GM04504 (cell line): Measurements from ENCODE around the gene TBKBP1.

ENCODE experiments used
- DNase-seq: peaks from one replicate; pipeline ENCODE4 v3.0.0-alpha.2; 2012; ENCODE audit warnings: low read depth

TBKBP1 gene

DNA sequence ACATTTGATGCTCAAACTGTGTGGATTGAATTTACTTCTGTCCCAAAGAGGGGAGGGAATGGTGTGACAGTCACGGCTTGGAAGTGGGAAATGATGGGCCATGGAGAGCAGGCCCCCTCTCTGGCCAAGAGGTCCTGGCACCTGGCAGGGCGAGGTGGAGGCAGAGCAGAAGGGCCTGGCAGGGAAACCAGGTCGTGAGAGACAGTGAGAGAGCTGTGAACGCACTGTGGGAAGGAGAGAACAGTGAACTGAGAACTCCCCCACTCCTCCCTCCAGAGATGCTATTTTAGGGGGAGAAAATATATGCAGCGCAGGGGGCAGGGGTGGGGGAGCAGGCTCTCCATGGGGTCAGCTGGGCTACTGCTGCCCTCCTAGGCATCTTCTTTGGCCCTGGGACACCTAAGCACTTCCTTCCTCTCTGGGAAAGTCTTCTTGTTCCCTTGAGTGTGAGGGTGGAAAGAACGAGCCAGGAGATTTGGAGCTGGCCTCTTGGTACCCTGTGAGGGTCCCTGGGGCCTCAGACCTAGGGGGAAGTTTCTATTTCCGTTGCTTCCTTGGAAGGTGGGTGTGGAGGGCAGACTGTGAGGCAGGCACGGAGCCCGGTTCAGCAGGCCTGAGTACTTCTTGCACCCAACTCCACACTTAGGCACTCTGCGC lies 21.8 kb downstream of the TBKBP1 start:
- no peak for DNase-seq

DNA sequence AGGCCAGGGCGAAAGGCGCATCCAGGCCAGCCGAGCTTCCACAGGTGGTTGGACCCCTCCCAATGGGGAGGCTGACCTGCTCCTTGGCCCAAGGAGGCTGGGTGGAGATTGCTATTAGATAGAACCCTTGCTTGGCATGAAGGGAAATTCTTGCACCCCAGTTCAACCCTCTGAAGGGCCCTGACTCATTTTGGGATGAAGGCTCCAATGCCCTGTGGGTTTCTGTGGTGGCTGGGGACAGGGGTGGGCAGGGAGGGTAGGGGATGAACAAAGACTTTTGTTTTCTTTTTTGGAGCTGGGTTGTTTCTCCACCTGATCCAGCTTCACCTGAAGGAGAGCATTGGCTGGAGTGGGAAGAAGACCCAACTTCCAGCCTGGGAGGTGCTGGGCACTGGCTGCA lies 22.4 kb downstream of the TBKBP1 start:
- DNase-seq, result no peak

DNA sequence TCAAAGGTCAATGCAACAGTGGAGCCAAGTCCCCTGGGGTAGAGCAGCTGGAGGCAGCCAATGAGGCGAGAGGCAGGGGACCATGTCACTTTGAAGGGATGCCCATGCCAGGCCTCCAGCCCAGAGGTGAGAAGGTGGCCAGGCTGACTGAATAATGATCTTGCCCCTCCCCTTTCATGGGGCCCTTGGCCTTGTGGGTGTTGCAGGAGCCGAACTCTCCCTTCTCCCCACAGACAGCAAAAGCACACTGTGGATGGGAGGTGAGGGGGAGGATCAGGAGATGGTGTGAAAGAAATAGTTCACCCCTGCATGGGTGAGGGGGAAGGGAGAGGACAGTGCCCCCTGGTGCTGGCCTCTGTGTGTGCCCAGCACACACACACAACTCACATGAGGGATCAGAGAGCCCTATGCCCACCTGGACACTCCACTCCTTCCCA lies 23.3 kb downstream of the TBKBP1 start:
- no peak for DNase-seq

DNA sequence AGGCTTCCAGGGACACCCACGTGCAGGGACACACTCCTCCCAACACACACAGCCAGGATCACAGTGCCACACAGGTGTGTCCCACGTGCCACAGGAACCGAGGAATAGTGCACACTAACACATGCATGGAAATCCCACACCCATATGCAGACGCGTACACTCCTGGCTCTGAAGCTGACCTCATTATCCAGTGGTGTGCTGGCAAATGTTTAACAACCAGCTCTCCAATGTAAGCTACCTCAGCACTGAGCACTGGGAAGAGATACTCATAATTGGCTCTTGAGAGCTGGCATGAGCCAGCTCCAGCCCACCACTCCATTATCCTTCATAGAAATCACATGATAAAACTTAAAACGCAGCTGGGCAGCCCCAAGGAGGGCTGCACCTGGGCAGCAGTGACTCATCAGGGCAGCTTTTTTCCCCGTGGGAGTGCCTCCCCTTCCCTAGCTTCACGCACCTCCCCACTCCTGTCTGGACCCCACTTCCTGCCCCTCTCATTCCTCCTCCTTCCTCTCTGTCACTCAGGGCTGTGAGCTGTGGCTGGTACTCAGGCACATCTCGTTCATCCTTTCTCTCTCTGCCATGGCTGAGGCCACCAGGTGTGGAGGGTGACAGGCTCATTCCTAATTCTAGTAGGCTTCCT lies 24.1 kb downstream of the TBKBP1 start:
- DNase-seq, result no peak

DNA sequence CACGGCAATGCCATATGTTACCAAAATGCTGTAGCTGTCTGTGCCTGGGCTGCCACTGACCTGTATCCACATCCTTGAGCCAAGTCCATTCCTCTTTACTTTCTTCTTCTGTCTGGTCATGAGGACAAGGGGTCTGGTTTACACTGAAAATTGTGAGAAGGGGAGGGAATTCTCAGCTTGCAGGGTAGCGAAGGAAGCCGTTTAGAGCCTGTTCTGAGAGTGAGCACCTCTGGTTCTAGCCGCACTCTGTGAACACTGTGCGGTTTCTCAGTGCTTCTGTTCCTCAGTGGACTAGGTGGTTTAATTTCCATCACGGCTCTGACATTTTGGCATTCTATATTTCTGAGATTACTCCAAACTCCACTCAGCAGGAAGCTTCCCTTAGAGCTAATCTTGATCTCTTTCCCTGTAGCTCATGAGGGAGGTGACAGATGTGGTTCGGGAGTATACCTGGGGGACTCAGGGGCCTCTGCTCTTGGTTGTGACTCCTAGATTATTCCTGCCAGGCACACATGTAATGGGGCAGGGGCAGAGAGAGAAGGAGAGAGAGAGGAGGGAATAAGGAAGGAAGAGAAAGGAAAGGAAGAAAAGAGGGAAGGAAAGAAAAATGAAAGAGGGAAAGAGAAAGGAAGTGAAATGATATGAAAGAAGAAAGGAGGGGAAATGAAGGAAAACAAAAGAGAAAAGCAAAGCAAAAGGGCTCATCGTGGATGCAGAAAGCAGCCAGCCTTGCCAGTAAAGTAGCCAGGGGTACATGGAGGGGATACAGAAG lies 24.9 kb downstream of the TBKBP1 start:
- DNase-seq, result no peak

DNA sequence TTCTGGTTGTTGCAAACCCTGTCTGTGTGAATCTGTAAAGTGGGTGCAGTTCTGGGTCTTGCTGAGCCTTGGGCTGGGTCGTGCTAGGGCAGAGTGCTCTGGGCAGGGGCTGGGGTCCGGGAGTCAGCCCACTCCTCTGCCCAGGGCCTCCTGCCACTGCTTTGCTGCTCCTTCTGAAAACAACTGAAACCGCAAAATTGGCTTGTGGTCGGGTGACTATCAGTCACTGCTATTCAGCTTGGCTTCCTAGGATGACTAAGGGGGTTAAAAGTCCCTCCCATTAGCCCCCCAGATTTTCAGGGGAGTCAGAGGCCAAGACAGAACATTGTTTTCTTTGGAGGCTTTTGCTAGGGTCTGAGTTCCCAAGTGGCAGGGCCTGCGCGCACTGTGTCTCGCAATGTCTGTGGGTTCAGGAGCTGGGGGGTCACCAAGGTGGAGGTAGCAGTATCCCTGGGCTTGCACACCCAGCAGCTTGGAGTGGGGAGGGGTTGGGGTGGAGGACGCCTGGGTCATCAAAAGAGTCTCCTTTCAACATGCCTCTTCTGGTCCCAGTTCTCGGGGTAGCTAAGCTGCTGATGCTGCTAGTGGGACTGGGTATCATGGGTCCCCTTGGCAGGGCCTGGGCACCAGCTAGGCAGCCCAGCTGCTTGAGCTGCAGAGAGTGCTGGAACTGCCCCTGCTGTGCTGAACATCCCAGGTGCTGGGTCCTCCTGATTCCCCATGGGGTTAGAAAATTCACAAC lies 25.6 kb downstream of the TBKBP1 start:
- DNase-seq, result peak; percentile 40

DNA sequence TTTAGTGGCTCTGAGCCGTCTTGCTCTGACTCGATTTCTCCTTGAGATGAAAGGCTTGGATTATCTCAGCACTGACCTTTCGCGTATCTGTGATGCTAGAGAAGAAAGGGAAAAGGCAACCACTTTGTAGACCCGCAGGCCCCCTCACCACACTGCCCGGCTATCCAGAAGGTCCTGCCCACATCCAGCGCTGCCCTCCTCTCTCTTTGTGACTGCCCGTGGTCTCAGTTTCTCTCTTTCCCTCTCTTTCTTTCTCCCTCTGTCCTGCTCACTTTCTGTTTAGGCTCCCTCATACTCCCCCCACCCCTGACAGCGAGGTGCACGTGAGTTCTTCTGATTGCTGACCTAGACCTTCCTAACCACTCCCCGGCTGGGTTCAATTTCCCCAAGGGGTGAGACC lies 26.2 kb downstream of the TBKBP1 start:
- no peak for DNase-seq

DNA sequence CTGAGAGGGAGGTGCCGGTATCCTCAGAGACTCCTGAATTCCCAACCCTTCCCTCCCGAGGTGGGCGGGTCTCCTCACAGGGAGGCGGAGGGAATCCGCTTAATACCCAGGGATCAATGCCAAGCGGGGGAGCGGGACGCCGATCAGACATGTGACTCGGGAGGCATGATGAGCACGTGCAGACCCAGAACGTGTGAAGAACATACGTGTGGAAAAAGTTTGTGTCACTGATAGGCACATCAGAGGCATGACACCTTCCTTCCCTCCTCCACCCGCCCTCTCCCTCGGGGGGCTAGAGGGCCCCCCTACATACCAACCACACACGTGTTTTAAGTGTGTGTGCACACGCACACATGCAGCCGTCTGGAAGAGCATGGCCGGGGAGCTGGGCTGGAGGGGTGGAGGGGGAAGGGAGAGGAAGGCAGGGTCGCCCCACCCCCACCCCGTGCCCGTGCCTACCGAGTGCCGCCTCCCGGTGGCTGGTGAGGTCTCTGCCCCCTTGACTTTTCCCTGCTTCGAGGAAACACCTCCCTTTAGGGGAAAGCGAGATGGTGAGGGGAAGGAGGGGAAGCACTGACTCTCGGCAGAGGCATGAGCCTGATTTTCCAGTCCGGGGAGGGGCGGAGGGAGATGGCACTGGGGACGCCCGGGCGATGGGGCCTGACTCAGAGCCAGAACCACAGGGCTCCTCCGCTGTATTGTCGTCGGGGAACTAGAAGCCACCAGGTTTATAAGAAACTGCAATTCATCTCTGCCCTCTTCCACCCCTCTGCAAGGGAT lies 27.0 kb downstream of the TBKBP1 start:
- DNase-seq, result no peak

DNA sequence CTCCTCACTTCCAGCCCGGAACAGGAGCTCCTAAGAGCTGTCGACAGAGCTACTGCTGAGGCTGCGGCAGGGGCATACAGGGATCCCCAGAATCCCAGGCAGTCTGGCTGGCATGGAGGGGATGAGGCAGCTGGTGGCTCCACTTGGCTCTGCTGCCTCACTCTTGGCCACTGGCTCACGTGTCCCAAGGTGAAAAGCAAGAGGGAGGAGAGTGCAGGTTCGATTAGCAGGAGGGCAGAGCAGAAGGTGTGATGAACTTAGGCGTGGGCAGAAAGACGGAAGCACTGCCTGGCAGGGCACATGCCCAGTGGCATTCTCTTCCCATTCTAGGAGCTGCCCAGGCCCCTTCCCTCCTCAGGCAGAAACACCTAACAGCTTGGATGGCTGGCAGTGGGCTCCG lies 27.8 kb downstream of the TBKBP1 start:
- no peak for DNase-seq

DNA sequence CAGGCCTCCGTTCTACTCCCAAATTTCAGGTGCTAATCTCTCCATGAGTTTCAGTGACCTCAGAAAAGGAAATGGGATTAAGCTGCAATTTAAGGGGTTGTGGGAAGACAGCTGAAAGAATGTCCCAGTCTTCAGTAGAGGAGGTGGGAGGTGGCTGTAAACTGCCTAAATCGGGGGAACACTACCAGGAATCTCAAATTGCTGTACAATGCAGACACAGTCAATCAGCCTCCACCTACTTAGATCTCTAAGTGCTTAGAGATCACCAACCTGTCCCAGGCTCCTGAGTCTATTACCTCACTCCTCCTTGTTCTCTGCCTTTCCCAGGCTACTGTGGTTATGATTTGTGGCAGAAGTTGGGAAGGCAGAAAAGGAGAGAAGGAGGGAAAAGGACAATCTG lies 30.7 kb downstream of the TBKBP1 start:
- DNase-seq, result no peak

DNA sequence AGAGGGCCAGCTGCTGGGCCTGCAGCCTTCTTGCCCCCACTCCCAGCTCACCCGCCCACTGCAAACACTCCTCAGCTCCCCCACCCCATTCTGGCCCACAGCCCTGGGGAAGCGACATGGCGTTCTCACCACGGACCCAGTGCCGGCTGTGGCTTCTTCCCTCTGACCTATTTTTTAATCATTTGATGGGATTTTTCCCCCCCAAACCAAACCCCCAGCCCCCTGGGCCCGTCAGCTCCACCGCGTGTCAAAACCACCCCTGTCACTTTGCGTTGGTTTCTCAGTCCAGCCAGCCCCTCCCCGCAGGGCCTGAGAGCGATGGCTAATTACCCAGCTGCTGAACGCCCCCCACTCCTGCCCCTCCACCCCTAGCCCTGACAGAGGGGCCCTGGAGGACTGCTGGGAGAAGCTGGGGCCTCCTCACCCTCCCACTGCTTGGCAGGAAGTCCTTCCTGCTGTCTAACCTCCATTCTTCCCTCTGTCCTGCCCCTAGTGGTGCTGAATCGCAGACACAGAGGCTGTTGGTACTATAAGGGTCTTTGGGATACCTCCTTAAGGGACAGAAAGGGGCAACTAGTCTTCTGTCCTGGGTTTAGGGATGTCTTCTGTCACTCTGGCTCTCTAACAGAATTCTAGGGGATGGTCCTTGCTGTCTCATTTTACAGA lies 31.6 kb downstream of the TBKBP1 start:
- no peak for DNase-seq

DNA sequence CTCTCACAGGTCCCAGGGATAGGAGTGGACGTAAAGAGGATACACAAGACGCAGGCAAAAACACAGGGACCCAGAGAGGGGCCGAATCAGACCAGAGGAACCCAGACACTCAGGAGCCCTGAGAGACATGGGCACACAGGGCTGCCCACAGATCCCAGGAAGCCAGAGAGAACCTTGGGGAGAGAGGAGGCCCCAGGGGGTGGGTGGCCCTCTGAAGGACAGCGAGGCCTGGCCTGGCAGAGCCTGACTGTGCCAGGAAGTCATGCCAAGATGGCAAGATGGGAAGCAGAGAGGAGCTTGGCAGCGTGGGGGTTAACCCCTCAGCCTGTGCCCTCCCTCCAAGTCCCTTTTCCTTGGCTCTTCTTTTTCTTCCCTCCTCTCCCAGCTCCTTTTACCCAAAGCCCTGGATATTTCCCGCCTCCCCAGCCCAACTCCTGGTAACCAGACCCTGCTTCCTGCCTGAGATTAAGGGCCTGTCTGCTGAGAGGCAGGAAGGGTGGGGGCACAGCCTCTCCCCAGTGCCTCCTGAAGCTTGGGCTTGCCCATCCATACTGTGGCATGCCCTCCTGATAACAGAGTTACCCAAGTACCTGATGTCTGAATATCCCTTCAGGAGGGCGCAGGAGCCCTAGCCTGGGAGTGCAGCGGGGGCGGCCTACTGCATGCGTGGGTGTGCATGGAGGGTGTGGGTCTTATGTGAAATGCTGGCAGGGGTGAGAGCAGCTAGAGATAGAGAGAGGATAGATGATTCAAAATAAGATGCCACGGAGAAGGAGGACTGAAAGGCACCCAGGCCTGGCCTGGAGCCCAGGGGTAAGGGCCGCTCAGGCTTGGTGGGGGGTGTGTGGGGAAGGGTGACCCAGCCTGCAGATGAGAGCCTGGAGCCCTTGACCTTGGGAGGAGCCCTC lies 33.1 kb downstream of the TBKBP1 start:
- DNase-seq, result no peak

DNA sequence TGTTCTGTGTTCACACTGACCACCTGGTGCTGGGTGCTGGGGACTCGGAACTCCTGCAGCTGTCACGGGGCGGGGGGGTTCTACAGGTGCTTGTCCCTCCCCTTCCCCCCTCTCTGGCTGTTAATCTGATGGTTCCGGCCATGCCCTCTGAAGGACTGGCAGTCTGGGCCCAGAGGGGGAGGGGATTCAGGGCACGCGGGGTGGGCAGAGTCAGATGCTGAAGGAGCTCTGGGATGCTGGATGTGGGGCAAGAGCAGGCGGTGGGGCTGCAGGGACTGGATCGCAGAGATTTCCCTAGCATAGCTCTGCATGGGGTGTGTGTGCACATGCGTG lies 33.7 kb downstream of the TBKBP1 start:
- no peak for DNase-seq

DNA sequence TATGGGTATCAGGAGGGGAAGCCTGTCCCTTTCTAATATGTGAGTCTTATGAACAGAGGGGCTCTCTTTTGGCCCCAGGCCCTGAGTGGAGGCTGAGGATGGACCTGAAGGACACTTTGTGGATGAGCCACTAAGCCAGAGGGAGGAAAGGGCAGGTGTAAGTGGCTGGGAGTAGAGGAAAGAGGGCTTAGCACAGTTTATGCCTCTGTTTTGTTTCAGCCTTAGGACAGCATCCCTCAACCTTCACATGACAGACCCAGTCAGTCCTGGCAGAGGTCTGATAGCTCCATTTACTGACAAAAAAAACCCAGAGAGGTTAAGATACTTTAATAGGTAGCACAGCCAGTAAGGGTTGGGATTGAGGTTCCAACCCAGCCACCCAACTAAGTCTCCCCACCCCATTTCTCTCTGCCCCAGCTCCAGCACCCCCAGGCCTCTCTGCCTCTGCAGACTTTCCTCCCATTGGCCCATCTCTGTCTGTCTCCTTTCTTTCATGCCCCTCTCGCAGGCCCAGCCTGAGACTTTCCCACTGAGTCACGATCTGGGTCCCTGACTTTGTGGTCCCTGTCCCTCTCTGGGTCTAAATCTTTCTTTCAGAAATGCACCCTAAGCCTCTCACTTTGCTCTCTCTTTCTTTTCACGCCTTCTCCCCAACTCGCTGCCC lies 34.4 kb downstream of the TBKBP1 start:
- no peak for DNase-seq

DNA sequence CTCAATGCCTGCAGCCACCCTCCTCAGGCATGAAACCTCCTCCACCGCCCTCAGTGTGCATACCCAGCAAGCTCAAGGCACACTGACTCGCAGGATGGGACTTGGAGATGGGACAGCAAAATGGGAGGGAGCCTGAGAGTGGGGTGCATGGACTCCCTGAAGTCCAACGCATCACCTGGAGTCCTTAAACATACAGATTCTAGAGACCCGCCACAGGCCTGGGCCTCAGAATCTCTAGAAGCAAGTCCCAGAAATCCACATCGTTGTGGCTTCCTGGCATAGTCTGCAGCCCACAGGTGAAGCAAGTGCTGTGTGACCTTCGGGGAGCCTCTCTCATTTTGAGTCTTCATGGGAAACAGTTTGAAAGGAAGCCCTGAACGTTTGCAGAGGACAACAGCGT lies 35.5 kb downstream of the TBKBP1 start:
- no peak for DNase-seq

DNA sequence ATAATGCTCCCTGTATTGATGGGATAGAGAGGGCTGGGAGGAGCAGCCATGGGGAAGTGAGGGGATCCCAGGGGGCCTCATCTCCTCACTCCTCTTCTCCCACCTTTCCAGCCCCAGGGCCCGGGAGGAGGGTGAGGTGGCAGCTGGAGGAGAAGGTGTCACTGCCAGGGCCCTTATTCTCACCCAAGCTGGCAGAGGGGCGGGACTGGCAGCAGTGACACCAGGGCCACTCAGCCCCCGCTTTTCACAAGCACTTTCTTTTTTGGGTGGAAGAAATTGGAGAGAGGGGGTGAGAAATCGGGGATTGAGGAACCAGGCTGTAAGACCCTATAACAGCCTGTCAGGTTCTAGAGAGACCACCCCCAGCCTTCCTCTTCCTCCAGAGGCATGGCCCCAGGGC lies 36.7 kb downstream of the TBKBP1 start:
- no peak for DNase-seq

DNA sequence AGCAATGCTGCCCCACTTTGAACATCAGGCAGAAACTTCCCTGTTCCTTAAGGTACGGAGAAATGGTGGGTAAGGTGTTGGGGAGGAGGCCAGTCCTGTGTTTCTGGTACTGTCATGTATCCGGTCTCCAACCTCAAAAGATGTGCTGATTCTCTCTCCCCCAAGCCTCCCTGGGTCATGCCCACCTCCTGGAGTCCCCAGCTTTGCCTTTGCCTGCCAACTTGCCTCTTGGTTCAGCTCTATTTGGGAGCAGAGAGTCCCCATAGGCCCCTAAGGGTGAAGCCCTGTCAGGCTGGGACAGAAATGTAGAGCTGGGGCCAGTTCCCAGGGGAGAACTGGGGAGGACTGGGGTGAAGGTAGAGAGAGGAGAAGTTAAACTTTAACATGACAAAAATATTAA lies 37.4 kb downstream of the TBKBP1 start:
- no peak for DNase-seq

DNA sequence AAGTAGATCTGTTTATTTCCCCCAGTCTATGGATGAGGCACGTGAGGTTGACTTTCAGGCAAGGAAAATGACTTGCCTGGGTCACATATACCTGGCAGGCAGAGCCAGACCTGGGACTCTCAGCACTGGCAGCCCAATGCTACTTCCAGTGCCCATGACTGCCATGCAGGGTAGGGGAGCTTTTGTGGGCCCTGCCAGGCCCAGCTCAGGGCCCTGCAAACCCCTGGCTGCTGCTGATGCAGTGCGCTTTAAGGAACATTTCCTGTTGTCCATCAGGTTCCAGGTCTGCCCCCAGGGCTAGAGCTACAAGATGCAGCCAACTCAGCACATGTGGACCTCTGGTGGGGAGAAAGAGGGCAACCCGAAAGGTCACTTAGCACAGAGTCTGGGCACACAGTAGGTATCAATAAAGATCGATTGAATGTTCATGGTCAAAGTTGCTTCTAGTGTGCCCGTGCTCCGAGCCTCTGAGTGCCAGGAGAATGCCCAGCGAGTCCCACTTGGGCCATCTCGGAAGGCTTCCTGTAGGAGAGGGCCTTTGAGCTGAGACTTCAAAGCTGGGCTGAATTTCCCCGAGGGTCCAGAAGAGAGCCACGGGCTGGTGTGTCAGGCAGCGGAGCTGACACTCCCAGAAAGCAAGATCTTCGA lies 38.6 kb downstream of the TBKBP1 start:
- no peak for DNase-seq

DNA sequence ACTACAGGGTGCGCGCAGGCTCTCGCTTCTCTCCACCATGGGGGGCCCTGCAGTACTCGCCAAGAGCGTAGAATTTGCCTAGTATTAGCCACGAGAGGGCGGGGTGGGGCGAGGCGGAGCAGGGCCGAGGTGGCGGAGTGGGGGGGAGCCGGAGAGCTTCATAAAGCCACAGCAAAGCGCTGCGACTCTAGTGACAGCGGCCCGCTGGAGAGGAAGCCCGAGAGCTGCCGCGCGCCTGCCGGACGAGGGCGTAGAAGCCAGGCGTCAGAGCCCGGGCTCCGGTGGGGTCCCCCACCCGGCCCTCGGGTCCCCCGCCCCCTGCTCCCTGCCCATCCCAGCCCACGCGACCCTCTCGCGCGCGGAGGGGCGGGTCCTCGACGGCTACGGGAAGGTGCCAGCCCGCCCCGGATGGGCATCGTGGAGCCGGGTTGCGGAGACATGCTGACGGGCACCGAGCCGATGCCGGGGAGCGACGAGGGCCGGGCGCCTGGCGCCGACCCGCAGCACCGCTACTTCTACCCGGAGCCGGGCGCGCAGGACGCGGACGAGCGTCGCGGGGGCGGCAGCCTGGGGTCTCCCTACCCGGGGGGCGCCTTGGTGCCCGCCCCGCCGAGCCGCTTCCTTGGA lies 39.2 kb downstream of the TBKBP1 start, which contains the start of gene TBX21:
TSS of gene TBX21 (plus strand) at position 190 of the 627 bp plus-strand sequence. CDS start at position 409, 219 bp downstream.
- no peak for DNase-seq
